ENCODE data around the gene S1PR4.
A peak's percentile ranks its signal among the peaks of the same experiment; 100 is the strongest.
"Not testable (repeated sequence)": the region's sequence is repeated elsewhere in the genome, so short reads cannot be mapped to it uniquely, and the experiment has no call there.

S1PR4 gene

DNA sequence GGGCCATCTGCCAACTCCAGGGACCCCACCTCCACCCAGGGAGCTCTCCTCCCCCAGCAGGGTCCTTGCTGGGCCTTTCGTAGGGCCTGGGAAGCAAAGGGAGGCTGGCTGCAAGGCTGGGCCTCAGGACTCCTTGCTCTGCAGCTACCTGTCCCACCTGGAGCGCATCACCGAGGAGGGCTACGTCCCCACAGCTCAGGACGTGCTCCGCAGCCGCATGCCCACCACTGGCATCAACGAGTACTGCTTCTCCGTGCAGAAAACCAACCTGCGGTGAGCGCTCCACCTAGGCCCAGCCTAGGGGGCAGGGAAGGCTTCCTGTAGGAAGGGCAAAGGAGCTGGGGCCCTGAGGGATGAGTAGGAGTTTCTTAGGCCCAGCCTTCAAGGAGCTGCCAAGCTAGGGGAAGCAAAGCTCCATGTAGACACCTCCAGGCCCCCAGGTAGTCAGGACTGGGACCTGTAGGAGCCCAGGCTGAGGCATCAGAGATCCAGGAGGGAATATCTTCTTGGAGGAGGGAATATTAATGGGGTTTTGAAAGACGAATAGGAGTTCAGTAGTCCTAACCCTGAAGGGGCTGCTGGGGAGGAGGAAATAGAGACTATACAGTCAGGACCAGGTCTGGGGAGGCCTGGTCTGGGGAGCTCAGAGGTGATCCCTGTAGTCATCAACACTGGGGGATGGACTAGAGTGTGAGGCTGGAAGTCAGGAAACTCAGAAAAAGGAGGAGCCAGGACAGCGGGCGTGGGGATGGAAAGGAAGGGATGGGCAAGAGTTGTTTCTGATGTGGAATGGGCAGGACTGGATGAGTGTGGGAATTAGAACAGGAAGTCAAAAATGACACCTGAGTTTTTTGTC is 26.8 kb upstream of the S1PR4 start:
- DNase-seq (ENCODE audit: low read depth in 2 of 2), result no peak

DNA sequence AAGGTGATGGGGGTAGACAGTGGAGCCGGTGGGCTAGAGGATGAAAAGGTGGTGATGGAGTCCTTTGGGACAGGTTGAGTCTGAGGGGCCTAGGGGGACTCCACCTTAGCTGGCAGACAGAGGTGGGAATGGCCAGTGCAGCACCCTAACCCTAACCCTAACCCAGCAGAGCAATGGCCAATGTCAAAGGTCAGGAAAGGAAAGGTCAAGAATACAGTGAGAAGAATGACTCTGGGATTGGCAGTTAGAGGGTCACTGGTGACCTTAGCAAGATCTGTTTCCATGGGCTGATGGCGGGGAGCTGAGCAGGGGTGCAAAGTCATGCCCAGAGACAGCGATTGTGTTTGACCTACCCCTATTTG is 26.2 kb upstream of the S1PR4 start:
- no peak for DNase-seq (ENCODE audit: low read depth in 2 of 2)

DNA sequence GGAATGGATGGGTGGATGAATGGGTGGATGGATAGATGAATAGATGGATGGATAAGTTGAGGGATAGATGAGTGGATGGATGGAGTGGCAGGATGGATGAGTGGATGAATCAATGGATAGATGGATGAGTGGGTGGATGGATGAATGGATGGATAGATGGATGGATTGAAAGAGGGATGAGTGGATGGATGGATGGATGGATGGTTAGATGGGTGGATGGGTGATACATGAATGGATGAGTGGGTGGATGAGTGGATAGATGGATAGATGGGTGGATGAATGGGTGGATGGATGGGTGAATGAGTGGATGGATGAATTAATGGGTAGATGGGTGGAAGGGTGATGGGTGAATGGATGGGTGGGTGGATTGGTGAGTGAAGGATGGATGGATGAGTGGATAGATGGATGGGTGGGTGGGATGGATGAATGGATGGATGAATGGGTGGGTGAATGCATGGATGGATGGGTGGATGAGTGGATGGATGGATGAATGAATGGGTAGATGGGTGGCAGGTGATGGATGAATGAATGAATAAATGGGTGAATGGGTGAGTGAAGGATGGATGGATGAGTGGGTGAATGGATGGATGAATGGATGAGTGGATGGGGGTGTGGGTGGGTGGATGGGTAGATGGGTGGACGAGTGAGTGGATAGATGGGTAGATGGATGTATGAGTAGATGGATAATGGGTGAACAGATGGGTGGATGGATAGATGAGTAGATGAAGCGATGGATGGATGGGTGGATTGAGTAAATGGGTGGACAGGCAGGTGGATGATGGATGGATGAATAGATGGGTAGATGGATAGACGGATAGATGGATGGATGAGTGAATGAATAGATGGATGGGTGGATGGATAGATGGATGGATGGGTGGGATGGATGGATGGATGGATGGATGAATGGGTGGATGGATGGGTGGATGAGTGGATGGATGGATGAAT is 25.0 kb upstream of the S1PR4 start:
- DNase-seq (ENCODE audit: low read depth in 2 of 2), result no peak

DNA sequence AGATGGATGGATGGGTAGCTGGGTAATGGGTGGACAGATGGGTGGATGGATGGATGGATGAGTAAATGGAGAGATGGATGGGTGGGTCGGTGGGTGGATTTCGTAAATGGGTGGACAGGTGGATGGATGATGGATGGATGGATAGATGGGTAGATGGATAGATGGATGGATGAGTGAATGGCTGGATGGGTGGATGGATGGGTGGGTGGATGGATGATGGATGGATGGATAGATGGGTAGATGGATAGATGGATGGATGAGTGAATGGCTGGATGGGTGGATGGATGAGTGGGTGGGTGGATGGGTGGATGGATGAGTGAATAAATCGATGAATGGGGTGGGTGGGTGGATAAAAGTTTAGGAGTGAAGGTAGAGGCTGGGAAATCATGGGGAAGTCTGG is 24.1 kb upstream of the S1PR4 start:
- DNase-seq (ENCODE audit: low read depth in 2 of 2), result not testable (repeated sequence)

DNA sequence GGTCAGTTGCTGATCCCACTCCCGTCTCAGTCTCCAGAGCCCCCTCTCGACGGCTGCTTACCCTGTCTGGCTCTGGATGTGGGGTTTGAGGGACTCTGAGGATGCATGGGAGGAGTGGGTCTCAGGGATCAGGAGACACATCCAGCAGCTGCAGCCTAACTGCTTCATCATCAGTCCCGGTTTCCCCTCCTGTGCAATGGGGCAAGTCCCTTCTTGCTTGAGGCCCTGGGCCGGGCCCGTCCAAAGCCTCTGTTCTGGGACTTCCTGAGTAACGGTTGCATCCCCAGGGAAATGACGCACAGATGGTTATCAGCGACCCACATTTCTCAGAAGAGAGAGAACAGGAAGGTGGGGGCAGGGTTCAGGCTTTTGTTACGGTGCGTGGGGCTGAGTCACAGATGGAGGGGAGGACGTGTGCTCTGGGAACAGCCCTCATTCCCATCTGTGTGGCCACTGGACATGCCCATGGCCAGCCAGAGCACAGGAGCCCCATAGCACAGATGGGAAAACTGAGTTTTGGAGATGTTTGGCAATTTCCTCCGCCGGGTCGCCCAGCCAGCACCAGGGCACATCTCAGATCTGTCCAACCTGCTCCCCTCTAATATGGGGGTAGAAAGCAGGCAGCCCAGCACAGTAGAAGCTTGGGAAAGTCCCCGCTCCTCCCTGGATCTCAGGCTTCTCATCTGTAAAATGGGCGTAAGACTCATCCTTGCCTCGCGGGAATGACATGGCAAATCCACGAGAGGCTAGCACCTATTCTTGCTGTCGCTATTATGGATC is 23.4 kb upstream of the S1PR4 start:
- peak; percentile 71 to 83 for DNase-seq (ENCODE audit: low read depth in 2 of 2)

DNA sequence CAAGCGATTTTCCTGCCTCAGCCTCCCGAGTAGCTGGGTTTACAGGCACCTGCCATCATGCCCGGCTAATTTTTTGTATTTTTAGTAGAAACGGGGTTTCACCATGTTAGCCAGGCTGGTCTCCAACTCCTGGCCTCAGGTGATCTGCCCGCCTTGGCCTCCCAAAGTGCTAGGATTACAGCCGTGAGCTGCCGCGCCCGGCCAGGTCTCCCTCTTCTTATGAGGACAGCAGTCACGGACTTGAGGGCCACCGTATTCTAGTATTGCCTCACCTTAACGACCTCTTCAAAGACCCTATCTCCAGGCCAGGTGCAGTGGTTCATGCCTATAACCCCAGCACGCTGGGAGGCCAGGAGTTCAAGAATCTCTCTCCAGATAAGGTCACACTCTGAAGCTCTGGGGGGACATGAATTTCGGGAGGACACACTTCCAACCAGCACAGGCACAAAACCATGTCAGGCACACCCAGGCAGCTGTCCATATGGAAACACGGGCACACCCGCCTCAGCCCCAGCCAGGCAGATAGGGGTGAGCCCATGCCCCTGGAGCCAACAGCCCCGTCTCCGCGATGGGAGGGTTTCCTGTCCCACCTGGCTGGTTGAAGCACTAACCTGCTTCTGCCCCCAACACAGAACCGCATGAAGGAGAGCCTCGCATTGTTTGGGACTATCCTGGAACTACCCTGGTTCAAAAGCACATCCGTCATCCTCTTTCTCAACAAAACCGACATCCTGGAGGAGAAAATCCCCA is 21.3 kb upstream of the S1PR4 start:
- DNase-seq (ENCODE audit: low read depth in 2 of 2), result no peak

DNA sequence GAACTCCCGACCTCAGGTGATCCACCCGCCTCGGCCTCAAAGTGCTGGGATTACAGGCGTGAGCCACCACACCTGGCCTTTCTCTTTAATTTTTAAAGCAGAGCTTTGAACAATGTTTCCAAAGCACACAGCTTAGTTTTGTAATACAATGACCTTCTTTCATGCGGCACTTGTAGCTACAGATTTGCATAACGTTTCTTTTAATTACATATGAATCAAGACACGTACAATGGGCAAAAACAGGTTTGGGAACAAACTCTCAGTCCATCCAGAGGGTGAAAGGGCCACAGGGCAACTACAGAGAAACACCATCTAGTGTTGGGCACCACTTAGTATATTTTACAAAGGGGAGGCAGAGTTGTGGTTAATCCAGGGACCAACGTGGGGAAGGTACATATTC is 19.0 kb upstream of the S1PR4 start:
- DNase-seq (ENCODE audit: low read depth in 2 of 2), result no peak

DNA sequence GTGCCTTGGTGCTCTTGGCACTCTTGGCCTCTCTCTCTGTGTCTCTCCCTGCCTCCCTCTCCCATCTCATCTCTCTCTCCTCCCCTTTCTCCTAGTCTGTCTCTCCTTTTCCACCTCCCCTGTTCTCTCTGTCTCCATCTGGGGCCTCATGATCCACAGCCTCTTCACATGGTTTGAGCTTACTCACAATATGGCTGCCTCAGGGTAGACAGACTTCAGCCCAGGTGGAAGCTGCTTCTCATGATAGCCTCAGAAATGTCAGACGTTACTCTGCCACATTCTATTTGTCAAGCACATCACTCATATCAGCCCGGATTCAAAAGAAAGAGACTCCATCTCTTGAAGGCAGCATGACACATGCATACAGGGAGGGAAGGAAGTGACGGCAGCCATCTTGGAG is 18.4 kb upstream of the S1PR4 start:
- DNase-seq (ENCODE audit: low read depth in 2 of 2), result no peak

DNA sequence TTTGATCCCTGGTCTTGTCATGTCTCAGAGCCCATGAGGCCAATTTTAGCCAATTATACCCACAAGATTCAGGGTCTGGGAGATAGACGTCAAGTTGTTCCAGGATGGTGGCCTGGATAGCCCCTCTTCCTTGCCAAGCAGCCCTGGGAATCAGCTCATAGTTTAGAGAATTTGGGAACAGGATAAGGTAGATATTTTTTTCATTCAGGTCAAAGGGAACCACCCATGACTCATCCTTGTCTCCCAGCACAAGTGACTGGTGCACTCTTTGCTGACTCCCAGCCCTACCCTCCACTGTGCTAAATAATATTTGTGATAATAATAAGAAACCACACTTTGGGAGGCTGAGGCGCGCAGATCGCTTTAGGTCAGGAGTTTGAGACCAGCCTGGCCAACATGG is 17.1 kb upstream of the S1PR4 start:
- no peak for DNase-seq (ENCODE audit: low read depth in 2 of 2)

DNA sequence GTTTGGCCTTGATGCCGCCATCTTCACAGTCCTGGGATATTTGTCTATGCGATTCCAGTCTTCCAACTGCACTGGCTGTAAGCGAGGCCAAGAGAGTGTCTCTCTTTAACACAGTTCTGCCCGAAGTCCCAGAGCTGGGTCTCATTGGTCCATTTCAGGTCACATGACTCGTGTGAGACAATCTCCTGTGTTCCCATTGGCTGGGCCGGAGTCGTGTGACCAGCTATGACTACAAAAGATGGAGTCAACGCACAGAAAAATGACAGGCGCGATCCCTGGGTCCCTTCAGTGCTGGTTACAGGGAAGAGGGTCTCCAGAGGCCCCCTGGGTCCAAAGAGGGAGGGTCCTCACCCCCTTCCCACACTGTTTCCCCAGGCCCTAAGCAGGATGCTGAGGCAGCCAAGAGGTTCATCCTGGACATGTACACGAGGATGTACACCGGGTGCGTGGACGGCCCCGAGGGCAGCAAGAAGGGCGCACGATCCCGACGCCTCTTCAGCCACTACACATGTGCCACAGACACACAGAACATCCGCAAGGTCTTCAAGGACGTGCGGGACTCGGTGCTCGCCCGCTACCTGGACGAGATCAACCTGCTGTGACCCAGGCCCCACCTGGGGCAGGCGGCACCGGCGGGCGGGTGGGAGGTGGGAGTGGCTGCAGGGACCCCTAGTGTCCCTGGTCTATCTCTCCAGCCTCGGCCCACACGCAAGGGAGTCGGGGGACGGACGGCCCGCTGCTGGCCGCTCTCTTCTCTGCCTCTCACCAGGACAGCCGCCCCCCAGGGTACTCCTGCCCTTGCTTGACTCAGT is 15.9 kb upstream of the S1PR4 start:
- no peak for DNase-seq (ENCODE audit: low read depth in 2 of 2)

DNA sequence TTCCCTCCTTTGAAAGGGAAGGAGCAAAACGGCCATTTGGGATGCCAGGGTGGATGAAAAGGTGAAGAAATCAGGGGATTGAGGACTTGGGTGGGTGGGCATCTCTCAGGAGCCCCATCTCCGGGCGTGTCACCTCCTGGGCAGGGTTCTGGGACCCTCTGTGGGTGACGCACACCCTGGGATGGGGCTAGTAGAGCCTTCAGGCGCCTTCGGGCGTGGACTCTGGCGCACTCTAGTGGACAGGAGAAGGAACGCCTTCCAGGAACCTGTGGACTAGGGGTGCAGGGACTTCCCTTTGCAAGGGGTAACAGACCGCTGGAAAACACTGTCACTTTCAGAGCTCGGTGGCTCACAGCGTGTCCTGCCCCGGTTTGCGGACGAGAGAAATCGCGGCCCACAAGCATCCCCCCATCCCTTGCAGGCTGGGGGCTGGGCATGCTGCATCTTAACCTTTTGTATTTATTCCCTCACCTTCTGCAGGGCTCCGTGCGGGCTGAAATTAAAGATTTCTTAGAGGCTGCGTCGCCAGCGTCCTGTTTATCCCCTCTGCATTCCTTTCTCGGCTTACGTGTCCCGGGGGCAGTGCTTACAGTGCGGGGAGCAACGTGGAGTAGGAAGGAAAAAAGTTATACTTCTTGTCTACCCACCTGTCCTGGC is 15.2 kb upstream of the S1PR4 start:
- DNase-seq (ENCODE audit: low read depth in 2 of 2), result peak; percentile 54 to 63

DNA sequence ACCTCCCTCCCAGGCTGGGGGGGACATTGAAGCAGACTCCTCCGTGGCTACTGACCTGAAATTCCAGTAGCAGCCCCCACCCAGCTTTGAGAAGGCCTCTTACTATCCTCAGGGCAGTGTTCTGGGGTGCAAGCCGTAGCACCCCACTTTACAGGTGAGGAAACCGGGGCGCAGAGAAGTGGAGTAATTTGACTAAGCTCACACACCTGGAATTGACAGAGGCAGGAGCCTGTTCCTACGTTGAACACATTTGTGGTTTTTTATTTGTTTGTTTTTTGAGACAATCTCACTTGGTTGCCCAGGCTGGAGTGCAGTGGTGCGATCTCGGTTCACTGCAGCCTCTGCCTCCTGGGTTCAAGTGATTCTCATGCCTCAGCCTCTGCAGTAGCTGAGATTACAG is 14.6 kb upstream of the S1PR4 start:
- DNase-seq (ENCODE audit: low read depth in 2 of 2), result no peak

DNA sequence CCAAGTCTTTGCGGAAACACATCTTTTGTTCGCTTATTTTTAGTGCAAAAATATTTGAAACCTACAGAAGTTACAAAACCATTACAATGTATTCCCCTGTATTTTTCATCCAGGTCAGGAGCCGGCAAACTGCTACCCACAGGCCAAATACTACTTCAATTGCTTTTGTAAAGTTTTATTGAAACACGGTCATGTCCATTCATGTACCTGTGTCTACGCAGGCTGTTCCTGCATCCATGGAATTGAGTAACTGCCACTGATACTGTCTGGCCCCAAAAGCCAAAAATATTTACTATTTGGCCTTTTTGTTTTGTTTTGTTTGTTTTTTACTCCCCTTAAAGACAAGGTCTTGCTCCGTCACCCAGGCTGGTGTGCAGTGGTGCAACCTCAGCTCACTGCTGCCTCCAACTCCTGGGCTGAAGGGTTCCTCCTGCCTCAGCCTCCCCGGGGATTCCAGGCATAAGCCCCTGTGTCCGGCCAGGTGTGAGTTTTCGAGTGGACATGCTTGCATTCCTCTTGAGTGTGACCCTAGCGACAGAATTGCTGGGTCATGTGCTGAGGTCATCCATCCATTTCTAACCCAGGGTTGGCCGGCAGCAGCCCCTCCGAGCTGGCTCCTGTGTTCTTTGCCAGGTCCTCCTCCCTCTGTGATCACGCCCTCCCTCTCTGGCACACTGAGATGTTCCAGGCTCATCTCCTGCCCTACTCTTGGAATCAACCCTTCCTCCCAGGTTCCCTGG is 10.9 kb upstream of the S1PR4 start:
- no peak for DNase-seq (ENCODE audit: low read depth in 2 of 2)

DNA sequence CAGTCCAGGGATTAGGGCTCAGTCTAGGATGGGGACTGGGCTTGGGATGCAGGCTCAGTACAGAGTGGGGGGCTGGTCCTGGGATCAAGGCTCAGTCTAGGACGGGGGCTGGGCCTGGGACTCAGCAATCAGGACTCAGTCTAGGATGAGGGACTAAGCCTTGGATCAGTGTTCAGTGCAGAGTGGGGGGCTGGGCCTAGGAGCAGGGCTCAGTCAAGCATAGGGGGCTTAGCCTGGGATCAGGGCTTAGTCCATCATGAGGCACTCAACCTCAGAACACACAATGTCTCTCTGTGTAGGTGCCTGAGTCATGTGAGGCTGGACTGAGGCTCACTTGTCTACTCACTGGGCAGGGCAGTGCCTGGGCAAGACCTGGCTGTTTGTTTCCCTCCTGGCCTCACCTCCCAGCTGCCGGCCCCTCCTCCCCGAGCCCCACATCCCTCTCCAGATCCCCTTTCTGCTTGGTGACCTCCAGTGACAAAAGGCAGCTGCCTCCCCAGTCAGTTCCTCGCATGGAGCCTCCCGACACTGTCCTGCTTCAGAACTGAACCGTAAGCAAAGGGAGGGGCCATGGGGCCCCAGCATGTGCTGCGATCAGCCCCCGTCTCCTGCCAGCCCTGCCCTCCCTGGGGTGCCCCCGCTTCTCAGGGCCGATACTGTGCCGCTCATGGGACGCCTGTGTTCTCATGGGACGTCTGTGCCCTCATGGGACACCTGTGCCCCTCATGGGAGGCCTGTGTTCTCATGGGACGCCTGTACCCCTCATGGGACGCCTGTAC is 6.5 kb upstream of the S1PR4 start:
- no peak for DNase-seq (ENCODE audit: low read depth in 2 of 2)

DNA sequence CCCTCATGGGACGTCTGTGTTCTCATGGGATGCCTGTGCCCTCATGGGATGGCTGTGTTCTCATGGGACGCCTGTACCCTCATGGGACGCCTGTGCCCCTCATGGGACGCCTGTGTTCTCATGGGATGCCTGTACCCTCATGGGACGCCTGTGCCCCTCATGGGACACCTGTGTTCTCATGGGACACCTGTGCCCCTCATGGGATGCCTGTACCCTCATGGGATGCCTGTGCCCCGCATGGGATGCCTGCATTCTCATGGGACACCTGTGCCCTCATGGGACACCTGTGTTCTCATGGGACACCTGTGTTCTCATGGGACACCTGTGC is 5.9 kb upstream of the S1PR4 start:
- not testable (repeated sequence) for DNase-seq (ENCODE audit: low read depth in 2 of 2)

DNA sequence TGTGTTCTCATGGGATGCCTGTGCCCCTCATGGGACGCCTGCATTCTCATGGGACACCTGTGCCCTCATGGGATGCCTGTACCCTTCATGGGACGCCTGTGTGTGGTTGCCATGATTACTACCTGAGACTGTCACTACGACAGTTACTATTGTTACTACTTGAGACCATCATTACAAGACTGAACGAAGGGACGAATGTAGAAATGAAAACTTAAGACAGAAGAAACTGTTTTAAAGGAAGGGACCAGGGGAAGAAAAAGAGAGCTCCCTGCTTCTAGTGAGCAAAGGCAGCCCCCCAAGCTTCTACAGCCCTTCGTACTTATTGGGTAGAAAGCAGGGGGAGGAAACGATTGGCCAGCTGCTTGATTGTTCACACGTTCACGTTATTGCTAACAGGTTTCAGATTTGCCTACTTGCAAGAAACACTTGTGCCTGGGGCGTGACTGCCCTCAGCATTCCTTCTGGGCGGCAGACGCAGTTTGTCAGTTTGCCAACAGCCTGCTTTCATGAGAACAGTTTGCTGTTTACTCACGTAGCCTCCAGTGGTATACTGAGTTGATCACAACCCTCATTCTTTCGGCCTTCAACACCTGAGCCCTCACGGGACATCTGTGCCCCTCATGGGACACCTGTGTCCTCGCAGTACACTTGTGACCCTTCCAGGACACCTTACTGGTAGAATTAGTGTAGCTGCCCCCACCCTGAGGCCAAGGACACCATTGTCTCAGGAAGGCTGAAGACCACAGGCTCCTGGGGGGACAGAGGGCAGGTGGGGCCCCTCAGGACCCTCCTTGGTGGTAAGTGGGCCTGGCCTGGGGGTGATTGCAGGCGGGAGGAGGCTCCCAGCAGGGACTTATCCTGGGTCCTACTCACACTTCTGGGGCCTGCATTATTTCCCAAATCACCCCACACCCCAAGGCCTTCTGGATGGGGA is 2.5 kb upstream of the S1PR4 start:
- no peak for DNase-seq (ENCODE audit: low read depth in 2 of 2)

DNA sequence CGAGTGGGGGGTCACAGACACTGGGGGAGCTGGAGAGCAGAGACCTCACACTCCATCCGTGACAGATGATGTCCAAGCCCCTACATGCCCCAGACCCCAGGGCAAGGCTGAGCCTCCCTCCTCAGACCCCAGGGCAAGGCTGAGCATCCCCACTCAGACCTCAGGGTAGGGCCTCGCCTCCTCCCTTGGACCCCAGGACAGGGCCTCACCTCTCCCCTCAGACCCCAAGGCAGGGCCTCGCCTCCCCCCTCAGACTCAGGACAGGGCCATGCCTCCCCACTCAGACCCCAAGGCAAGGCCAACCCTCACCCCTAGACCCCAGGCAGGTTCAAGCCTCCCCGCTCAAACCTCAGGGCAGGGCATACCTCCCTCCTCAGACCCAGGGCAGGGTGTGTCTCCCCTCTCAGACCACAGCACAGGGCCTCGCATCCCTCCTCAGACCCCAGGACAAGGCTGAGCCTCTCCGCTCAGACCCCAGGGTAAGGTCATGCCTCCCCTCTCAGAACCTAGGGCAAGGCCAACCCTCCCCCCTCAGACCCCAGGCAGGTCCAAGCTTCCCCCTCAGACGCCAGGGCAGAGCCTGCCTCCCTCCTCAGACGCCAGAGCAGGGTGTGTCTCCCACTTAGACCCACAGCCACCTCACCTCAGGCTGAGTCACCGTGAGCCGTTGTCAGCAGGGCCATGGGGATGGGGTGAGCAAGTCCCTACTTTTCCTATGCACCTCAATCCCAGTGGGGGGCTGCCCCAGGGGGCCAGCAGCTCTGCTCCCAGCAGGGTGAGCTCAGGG is 1.7 kb upstream of the S1PR4 start:
- DNase-seq (ENCODE audit: low read depth in 2 of 2), result peak; percentile 59 to 68
